ENCODE data around the gene DHPS. TPM values are rescaled to one million over a fixed set of nuclear protein-coding genes. Genes with fewer than 3 reads are reported as not detected.
A peak's percentile ranks its signal among the peaks of the same experiment; 100 is the strongest.
"Not testable (repeated sequence)": the region's sequence is repeated elsewhere in the genome, so short reads cannot be mapped to it uniquely, and the experiment has no call there.

The DHPS gene
- total RNA-seq, 2 experiments from 2014 or later = 148 to 149 TPM

DNA sequence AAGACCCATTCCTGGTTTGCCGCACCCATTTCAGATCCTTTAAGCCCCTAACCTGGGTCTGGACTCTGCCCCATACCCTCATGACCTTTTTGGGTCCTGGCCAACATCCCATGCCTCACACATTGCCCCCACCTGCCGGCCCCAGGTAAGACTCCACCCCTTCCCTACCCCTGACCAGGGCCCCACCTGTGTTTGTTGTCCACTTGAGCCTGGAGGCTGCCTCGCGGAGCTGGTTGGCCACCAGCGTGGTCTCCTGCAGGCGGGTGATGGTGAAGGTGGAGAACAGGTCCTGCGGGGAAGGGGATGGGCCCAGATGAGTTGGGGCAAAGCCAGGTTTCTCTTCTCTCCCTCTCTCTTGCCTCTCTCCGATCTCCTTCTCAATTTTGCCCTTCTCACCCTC lies 34.6 kb downstream of the DHPS start:
- H3K27me3 Mint-ChIP-seq = no peaks in the 10 kb centered on the region
- H3K36me3 Mint-ChIP-seq = peaks cover 29% of the 10 kb centered on the region
- no peaks in the 10 kb centered on the region for H3K9me3 Mint-ChIP-seq
- no peak overlapping the region for H3K27ac Mint-ChIP-seq
- POLR2A ChIA-PET = no interaction called here
- H3K4me1 Mint-ChIP-seq = peaks cover 7% of the 10 kb centered on the region
- DNase-seq (no peak), ATAC-seq (ENCODE audit: low read depth) (no peak)
- H3K4me3 Mint-ChIP-seq = no peak overlapping the region

- Mint-ChIP-seq H3K4me1 (peaks cover 7% of the 10 kb centered on the region), H3K4me3 (no peak overlapping the region), H3K27ac (peak overlapping the region; percentile 42), H3K27me3 (no peaks in the 10 kb centered on the region), H3K9me3 (no peaks in the 10 kb centered on the region), H3K36me3 (peaks cover 25% of the 10 kb centered on the region)
- DNase-seq (no peak), ATAC-seq (ENCODE audit: low read depth) (no peak)
- POLR2A ChIA-PET = no interaction called here
Measured at GRCh38 chr19:12646551-12646950, 35.1 kb downstream of the DHPS start.

- ATAC-seq (ENCODE audit: low read depth); DNase-seq; POLR2A ChIA-PET; H3K27me3 Mint-ChIP-seq; H3K4me3 Mint-ChIP-seq; H3K9me3 Mint-ChIP-seq; H3K27ac Mint-ChIP-seq: not testable (repeated sequence)
- peaks cover 11% of the 10 kb centered on the region for H3K36me3 Mint-ChIP-seq
- peaks cover 13% of the 10 kb centered on the region for H3K4me1 Mint-ChIP-seq
Measured at GRCh38 chr19:12643716-12644115, 38.0 kb downstream of the DHPS start.

GRCh38 chr19:12642506-12642905 lies 39.2 kb downstream of the DHPS start:
- Mint-ChIP-seq H3K4me1 (peaks cover 12% of the 10 kb centered on the region), H3K9me3 (no peaks in the 10 kb centered on the region), H3K27ac (no peak overlapping the region), H3K36me3 (peaks cover 7% of the 10 kb centered on the region), H3K4me3 (no peak overlapping the region), H3K27me3 (no peaks in the 10 kb centered on the region)
- POLR2A ChIA-PET = no interaction called here
- DNase-seq (no peak), ATAC-seq (ENCODE audit: low read depth) (no peak)

DNA sequence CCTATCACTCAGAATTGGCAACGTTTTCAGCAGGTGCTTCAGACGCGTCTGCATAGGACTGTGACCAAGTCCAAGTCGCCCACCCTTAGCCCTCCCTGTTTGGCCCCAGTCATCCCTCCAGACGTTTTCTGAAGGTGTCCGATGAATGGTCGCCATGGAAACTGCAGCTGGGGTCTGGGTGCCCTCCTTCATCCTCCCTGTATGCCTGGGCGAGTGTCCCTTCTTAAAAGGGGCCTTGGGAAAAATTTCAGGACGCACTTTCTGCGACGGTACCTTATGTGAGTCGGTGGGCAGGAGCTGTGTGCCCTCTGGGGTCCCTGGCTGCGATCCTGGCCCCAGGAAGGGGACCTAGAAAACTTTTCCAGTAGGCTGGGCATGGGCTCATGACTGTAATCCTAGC lies 40.2 kb downstream of the DHPS start:
- Mint-ChIP-seq H3K4me1 (peaks cover 8% of the 10 kb centered on the region), H3K27me3 (no peaks in the 10 kb centered on the region), H3K36me3 (peaks cover 12% of the 10 kb centered on the region), H3K27ac (no peak overlapping the region), H3K4me3 (no peak overlapping the region), H3K9me3 (no peaks in the 10 kb centered on the region)
- DNase-seq (no peak), ATAC-seq (ENCODE audit: low read depth) (no peak)
- POLR2A ChIA-PET = no interaction called here

DNA sequence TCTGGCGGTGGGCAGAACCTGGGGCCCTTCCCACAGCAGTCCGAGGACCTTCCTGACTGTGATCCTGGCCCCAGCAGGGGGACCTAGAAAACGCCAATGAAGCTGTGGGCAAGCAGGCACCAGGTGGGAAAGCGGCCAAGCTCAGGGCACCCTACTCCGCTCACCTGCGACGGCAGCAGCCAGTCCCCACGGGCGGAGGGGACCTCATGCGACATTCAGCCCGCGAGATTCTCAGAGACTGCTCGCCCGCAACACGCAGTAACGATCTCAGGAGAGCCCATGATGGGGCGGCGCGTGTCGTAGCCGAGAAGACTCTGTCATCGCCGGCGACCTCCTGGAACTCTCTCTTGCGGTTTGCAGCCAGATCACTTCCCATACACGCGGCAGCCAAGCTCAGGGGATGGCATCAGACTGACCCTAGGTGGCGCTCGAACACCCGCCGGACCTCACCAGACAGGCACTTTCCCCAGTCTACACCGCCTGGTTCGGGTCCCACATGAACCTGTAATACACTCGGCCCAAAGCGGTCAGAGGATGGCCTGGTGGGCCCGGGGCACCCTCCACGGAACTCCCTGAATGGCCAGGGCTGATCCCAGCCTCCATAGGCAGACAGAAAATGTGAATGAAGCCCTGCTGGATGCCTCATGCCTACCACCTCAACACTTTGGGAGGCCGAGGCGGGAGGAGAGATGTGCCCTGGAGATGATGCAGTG lies 41.6 kb downstream of the DHPS start:
- ATAC-seq (ENCODE audit: low read depth) (peak; percentile 95), DNase-seq (peak; percentile 85)
- Mint-ChIP-seq H3K4me1 (peaks cover 10% of the 10 kb centered on the region), H3K27ac (peak overlapping the region; percentile 84), H3K36me3 (peaks cover 16% of the 10 kb centered on the region), H3K4me3 (peak overlapping the region; percentile 67), H3K9me3 (no peaks in the 10 kb centered on the region), H3K27me3 (no peaks in the 10 kb centered on the region)
- POLR2A ChIA-PET = interaction anchor here (0.6 to 2.0 kb wide), 9 partner anchors 9 to 94 kb away, joined by 3 to 12 read pairs (median 3); partner anchors contain the start of genes MAN2B1, TRIR, WDR83 and ZNF490

DNA sequence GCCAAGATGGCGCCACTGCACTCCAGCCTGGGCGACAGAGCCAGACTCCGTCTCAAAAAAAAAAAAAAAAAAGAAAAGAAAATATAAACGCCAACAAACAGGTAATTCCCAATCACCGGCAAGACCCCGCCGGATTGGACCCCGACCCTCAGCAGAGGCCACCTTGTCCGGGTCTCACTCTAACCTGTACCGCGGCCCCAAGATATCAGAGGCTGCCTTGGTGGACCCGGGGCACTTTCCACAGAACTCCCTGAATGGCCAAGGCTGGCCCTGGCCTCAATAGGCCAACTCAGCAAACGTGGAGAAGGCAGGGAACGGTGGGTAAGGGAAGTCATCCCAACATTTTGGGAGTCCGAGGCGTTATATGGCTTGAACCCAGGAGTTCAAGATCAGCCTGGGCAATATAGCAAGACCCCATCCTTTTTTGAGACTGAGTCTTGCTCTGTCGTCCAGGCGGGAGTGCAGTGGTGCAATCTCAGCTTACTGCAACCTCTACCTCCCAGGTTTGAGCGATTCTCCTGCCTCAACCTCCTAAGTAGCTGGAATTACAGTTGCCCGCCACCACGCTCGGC lies 43.0 kb downstream of the DHPS start:
- H3K9me3 Mint-ChIP-seq = no peaks in the 10 kb centered on the region
- no peak for DNase-seq
- no peaks in the 10 kb centered on the region for H3K27me3 Mint-ChIP-seq
- H3K36me3 Mint-ChIP-seq = peaks cover 21% of the 10 kb centered on the region
- ATAC-seq (ENCODE audit: low read depth) = no peak
- POLR2A ChIA-PET = interaction anchor here (0.6 to 2.0 kb wide), 3 partner anchors 25 to 711 kb away, joined by 3 to 12 read pairs (median 3); no protein-coding TSS in a partner anchor
- H3K4me3 Mint-ChIP-seq = no peak overlapping the region
- H3K4me1 Mint-ChIP-seq = peaks cover 10% of the 10 kb centered on the region
- H3K27ac Mint-ChIP-seq = no peak overlapping the region

- POLR2A ChIA-PET = no interaction called here
- DNase-seq = no peak
- Mint-ChIP-seq H3K27ac (no peak overlapping the region), H3K4me3 (no peak overlapping the region), H3K4me1 (peaks cover 10% of the 10 kb centered on the region), H3K36me3 (peaks cover 34% of the 10 kb centered on the region), H3K9me3 (no peaks in the 10 kb centered on the region), H3K27me3 (no peaks in the 10 kb centered on the region)
- no peak for ATAC-seq (ENCODE audit: low read depth)
Measured at GRCh38 chr19:12636631-12637030, 45.0 kb downstream of the DHPS start.

- Mint-ChIP-seq H3K9me3 (peaks cover 19% of the 10 kb centered on the region), H3K4me1 (no peaks in the 10 kb centered on the region), H3K27ac (no peak overlapping the region), H3K27me3 (no peaks in the 10 kb centered on the region), H3K36me3 (peaks cover 80% of the 10 kb centered on the region), H3K4me3 (no peak overlapping the region)
- ATAC-seq (ENCODE audit: low read depth) (no peak), DNase-seq (no peak)
- POLR2A ChIA-PET = no interaction called here
Measured at GRCh38 chr19:12629215-12629614, 52.5 kb downstream of the DHPS start.

DNA sequence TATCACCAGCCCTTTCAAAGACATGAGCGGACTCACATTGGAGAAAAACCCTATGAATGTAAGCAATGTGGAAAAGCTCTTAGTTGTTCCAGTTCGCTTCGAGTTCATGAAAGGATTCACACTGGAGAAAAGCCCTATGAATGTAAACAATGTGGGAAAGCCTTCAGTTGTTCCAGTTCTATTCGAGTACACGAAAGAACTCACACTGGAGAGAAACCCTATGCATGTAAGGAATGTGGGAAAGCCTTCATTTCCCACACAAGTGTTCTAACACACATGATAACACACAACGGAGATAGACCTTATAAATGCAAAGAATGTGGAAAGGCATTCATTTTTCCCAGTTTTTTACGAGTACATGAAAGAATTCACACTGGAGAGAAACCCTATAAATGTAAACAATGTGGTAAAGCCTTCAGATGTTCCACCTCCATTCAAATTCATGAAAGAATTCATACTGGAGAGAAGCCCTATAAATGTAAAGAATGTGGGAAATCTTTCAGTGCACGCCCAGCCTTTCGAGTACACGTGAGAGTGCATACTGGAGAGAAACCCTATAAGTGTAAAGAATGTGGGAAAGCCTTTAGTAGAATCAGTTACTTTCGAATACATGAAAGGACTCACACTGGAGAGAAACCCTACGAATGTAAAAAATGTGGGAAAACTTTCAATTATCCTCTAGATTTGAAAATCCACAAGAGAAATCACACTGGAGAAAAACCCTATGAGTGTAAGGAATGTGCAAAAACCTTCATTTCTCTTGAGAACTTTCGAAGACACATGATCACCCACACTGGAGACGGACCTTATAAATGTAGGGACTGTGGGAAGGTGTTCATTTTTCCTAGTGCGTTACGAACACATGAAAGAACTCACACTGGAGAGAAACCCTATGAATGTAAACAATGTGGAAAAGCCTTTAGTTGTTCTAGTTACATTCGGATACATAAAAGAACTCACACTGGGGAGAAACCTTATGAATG lies 53.3 kb downstream of the DHPS start:
- H3K4me3 Mint-ChIP-seq = no peak overlapping the region
- peaks cover 19% of the 10 kb centered on the region for H3K9me3 Mint-ChIP-seq
- no peak overlapping the region for H3K27ac Mint-ChIP-seq
- ATAC-seq (ENCODE audit: low read depth) = no peak
- H3K4me1 Mint-ChIP-seq = no peaks in the 10 kb centered on the region
- POLR2A ChIA-PET = no interaction called here
- H3K27me3 Mint-ChIP-seq = no peaks in the 10 kb centered on the region
- no peak for DNase-seq
- H3K36me3 Mint-ChIP-seq = peaks cover 82% of the 10 kb centered on the region

GRCh38 chr19:12626958-12627357 lies 54.7 kb downstream of the DHPS start:
- Mint-ChIP-seq H3K4me1 (no peaks in the 10 kb centered on the region), H3K9me3 (peaks cover 19% of the 10 kb centered on the region), H3K27me3 (no peaks in the 10 kb centered on the region), H3K36me3 (peaks cover 81% of the 10 kb centered on the region), H3K27ac (no peak overlapping the region), H3K4me3 (no peak overlapping the region)
- DNase-seq (no peak), ATAC-seq (ENCODE audit: low read depth) (no peak)
- POLR2A ChIA-PET = interaction anchor here (0.7 kb wide), 1 partner anchor 12 kb away, joined by 5 read pairs; no protein-coding TSS in a partner anchor
